Sigmoid colon (tissue), 4 donors: ENCODE data around the gene SMARCAL1.

Experiments used
- CTCF ChIP-seq, 4 experiments: fragments of 450-650 bp in 3 of 4; fragments of 200-600 bp in 1 of 4; IDR thresholded peaks; one replicate each; pipeline ENCODE4 v1.5.1; 2016 to 2019; ENCODE audit warnings: antibody characterized with exemption in 4 of 4, mild to moderate bottlenecking in 3 of 4, moderate library complexity in 2 of 4
- EP300 ChIP-seq, 4 donors: sonication (generic); formaldehyde crosslinking; IDR thresholded peaks; one replicate each; pipeline ENCODE4 v1.6.1; 2017; ENCODE audit warnings: antibody characterized with exemption in 4 of 4
- POLR2A ChIP-seq, 2 donors: fragments of 450-650 bp; IDR thresholded peaks; one replicate each; pipeline ENCODE4 v1.6.1; 2016; ENCODE audit warnings: antibody characterized with exemption in 2 of 2, mild to moderate bottlenecking in 2 of 2, moderate library complexity in 2 of 2
- POLR2AphosphoS5 ChIP-seq, 4 donors: sonication (generic); formaldehyde crosslinking; IDR thresholded peaks; one replicate each; pipeline ENCODE4 v1.6.1; 2017; ENCODE audit warnings: antibody characterized with exemption in 4 of 4

DNA sequence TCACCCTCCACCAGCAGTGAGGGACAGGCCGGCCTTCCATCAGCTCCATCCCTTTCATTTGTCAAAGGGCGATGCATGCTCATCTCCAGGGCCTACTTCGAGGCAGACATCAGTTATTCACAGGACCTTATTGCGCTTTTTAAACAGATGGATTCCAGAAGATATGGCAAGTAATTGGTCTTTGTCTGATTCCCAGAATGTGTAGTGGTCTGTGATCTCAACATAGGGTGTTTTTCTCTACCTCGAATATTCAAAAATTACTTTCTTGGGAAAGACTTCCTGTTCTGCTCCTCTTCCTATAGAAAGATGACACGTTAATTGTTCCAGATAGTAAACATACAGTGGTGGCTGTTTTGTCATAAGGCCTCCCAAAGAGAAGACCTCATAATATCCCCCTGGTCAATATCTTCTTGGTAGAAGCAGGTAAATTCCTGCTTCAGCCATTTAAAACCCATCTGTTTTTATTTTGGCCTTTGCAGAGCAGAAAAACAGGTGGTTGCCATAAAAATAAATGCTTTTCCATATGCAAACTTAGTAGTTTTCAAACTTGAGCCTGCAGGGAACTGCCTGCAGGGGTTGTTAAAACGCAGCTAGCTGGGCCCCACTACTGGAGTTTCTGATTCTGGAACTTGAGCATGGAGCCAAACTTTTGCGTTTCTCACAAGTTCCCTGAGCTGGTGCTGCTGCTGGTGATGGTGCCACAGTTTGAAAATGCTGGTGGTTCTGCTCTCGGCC lies 8.2 kb downstream of the SMARCAL1 start:
- TF ChIP-seq POLR2A (IDR thresholded peaks at IDR 0.05) (no peak), CTCF (IDR thresholded peaks at IDR 0.05) (no peak), POLR2AphosphoS5 (IDR thresholded peaks at IDR 0.05) (no peak), EP300 (IDR thresholded peaks at IDR 0.05) (no peak)
